HG02970 (cell line): ENCODE data around the gene TDP2.
"Not testable (repeated sequence)": the region's sequence is repeated elsewhere in the genome, so short reads cannot be mapped to it uniquely, and the experiment has no call there.

Experiments used
- ATAC-seq: cut with Tn5 transposase; IDR thresholded peaks from one replicate; pipeline ENCODE4 v1.9.1; 2021; ENCODE audit warnings: mild to moderate bottlenecking, moderate library complexity, moderate number of reproducible peaks; ENCODE audit not compliant: unreplicated experiment, low FRiP score

The TDP2 gene

GRCh38 chr6:24666641-24667377 lies at the start of gene TDP2, which contains the start of gene ACOT13:
Gene TDP2, minus strand, starts transcription at chr6:24666899. Its CDS starts 37 bp downstream, at chr6:24666862.
Gene ACOT13, plus strand, starts transcription at chr6:24667077. Its CDS starts 187 bp downstream, at chr6:24667264.
- ATAC-seq: peak; percentile 93

- no peak for ATAC-seq
Observed at GRCh38 chr6:24710519-24711303, 44.0 kb upstream of the TDP2 start.

GRCh38 chr6:24709014-24709711 lies 42.5 kb upstream of the TDP2 start:
- no peak for ATAC-seq

- ATAC-seq: no peak
Observed at GRCh38 chr6:24708612-24709011, 41.9 kb upstream of the TDP2 start.

GRCh38 chr6:24704468-24704867 lies 37.8 kb upstream of the TDP2 start:
- ATAC-seq: no peak

- no peak for ATAC-seq
Observed at GRCh38 chr6:24702720-24703282, 36.1 kb upstream of the TDP2 start.

- no peak for ATAC-seq
Observed at GRCh38 chr6:24699521-24700359, 33.0 kb upstream of the TDP2 start.

- no peak for ATAC-seq
Observed at GRCh38 chr6:24696097-24696496, 29.4 kb upstream of the TDP2 start.

- ATAC-seq: not testable (repeated sequence)
Observed at GRCh38 chr6:24695635-24696034, 28.9 kb upstream of the TDP2 start.

- ATAC-seq: no peak
Observed at GRCh38 chr6:24694198-24694597, 27.5 kb upstream of the TDP2 start.

GRCh38 chr6:24692848-24693592 lies 26.3 kb upstream of the TDP2 start:
- no peak for ATAC-seq

- ATAC-seq: no peak
Observed at GRCh38 chr6:24692415-24692814, 25.7 kb upstream of the TDP2 start.

- no peak for ATAC-seq
Observed at GRCh38 chr6:24692003-24692402, 25.3 kb upstream of the TDP2 start.

GRCh38 chr6:24691550-24691949 lies 24.9 kb upstream of the TDP2 start:
- no peak for ATAC-seq

- ATAC-seq: no peak
Observed at GRCh38 chr6:24690593-24690992, 23.9 kb upstream of the TDP2 start.

- ATAC-seq: no peak
Observed at GRCh38 chr6:24689964-24690363, 23.3 kb upstream of the TDP2 start.

GRCh38 chr6:24686946-24687345 lies 20.2 kb upstream of the TDP2 start:
- no peak for ATAC-seq

- ATAC-seq: no peak
Observed at GRCh38 chr6:24686408-24686807, 19.7 kb upstream of the TDP2 start.
